AG10803 (cell line): ENCODE measurements around the gene NDUFS6.

Experiments
- DNase-seq: peaks from one replicate; pipeline ENCODE4 v3.0.0; 2010; ENCODE audit warnings: low read depth
- H3K4me3 ChIP-seq: 2 replicates; pipeline ENCODE4 v1.5.1; 2011; ENCODE audit warnings: mild to moderate bottlenecking, low read length, control low read depth
- CTCF ChIP-seq: conservative IDR thresholded peaks from 2 replicates; pipeline ENCODE4 v1.5.1; 2011; ENCODE audit warnings: mild to moderate bottlenecking, low read length, control low read depth, inconsistent platforms

Gene NDUFS6

GRCh38 chr5:1771149-1772065, 29.8 kb upstream of the NDUFS6 start:
- TF ChIP-seq CTCF: no peak
- H3K4me3 ChIP-seq: no peak overlapping the region
- DNase-seq: no peak

- DNase-seq: peak; percentile 48
- TF ChIP-seq CTCF: peak; percentile 65
- H3K4me3 ChIP-seq: no peak overlapping the region
These were observed 28.6 kb upstream of the NDUFS6 start for GRCh38 chr5:1772634-1773033.

- no peak for DNase-seq
- TF ChIP-seq CTCF: no peak
- H3K4me3 ChIP-seq: no peak overlapping the region
These were observed 24.4 kb upstream of the NDUFS6 start for GRCh38 chr5:1776831-1777230.

GRCh38 chr5:1777281-1778137, 23.7 kb upstream of the NDUFS6 start:
- DNase-seq: no peak
- no peak overlapping the region for H3K4me3 ChIP-seq

GRCh38 chr5:1778138-1779020, 22.8 kb upstream of the NDUFS6 start:
- no peak for DNase-seq
- H3K4me3 ChIP-seq: no peak overlapping the region
- no peak for TF ChIP-seq CTCF

More at GRCh38 chr5:1777281-1778137, 23.7 kb upstream of the NDUFS6 start:
- no peak for TF ChIP-seq CTCF

- TF ChIP-seq CTCF: no peak
- no peak for DNase-seq
- H3K4me3 ChIP-seq: no peak overlapping the region
These were observed 22.1 kb upstream of the NDUFS6 start for GRCh38 chr5:1779021-1779680.
